OCI-LY3 (cell line): Measurements from ENCODE around the gene GUCD1.

ENCODE experiments used
- H2AFZ ChIP-seq: fragments of 200-600, 300-600 bp; shearing (Covaris generic); 2 replicates; pipeline ENCODE4 v1.6.0; 2014; ENCODE audit warnings: antibody characterized with exemption, low read depth, low read length
- H3K27ac ChIP-seq: fragments of 200-600, 300-600 bp; sonication (generic); 2 replicates; pipeline ENCODE4 v1.5.1; 2014; ENCODE audit warnings: mild to moderate bottlenecking, low read length, moderate library complexity, mixed read lengths
- H3K27me3 ChIP-seq: fragments of 200-600, 300-600 bp; sonication (generic); 2 replicates; pipeline ENCODE4 v1.6.1; 2014; ENCODE audit warnings: low read depth, low read length, mixed read lengths
- H3K36me3 ChIP-seq: fragments of 200-600, 300-600 bp; sonication (generic); replicated peaks from 2 replicates; pipeline ENCODE3; 2014; ENCODE audit warnings: low read depth, low read length, mixed read lengths
- H3K4me1 ChIP-seq: fragments of 300-600, 200-600 bp; sonication (generic); 2 replicates; pipeline ENCODE4 v1.6.1; 2014; ENCODE audit warnings: low read length, mixed read lengths
- H3K4me2 ChIP-seq: fragments of 200-600, 300-600 bp; sonication (generic); 2 replicates; pipeline ENCODE4 v1.6.1; 2014; ENCODE audit warnings: low read length, mixed read lengths
- H3K4me3 ChIP-seq: fragments of 300-600, 200-600 bp; sonication (generic); 2 replicates; pipeline ENCODE4 v1.5.1; 2014; ENCODE audit warnings: antibody characterized with exemption, mild to moderate bottlenecking, low read length, moderate library complexity
- H3K79me2 ChIP-seq: fragments of 300-600, 200-600 bp; shearing (Covaris generic); 2 replicates; pipeline ENCODE4 v1.6.1; 2014; ENCODE audit warnings: mild to moderate bottlenecking, low read length, mixed read lengths
- H3K9ac ChIP-seq: fragments of 300-600, 200-600 bp; shearing (Covaris generic); 2 replicates; pipeline ENCODE4 v1.6.0; 2014; ENCODE audit warnings: mild to moderate bottlenecking, low read length, moderate library complexity
- H3K9me3 ChIP-seq: fragments of 200-600, 300-600 bp; shearing (Covaris generic); 2 replicates; pipeline ENCODE4 v1.6.1; 2014; ENCODE audit warnings: low read length, mixed read lengths; ENCODE audit not compliant: insufficient read depth
- H4K20me1 ChIP-seq: fragments of 200-600, 300-600 bp; sonication (generic); 2 replicates; pipeline ENCODE4 v1.6.1; 2016; ENCODE audit warnings: low read length, mixed read lengths; ENCODE audit not compliant: insufficient read depth
- EZH2phosphoT487 ChIP-seq: fragments of 200-600 bp; shearing (Covaris generic); IDR thresholded peaks from 2 replicates; pipeline ENCODE4 v1.6.1; 2018; ENCODE audit warnings: antibody characterized with exemption, mixed run types, low read depth
- TF ChIP-seq, protein P1 (sequence below): fragments of 200-600, 300-600 bp; sonication (generic); IDR thresholded peaks from 2 replicates; pipeline ENCODE4 v1.5.1; 2014; ENCODE audit warnings: antibody characterized with exemption, low read length, low read depth

The GUCD1 gene

GRCh38 chr22:24576778-24577177 lies 21.8 kb upstream of the GUCD1 start:
- Histone ChIP-seq H3K4me2 (no peak overlapping the region), H3K79me2 (no peaks in the 10 kb centered on the region), H3K27me3 (no peaks in the 10 kb centered on the region), H4K20me1 (no peaks in the 10 kb centered on the region), H3K4me1 (no peaks in the 10 kb centered on the region), H2AFZ (no peak overlapping the region), H3K4me3 (no peak overlapping the region), H3K9ac (no peak overlapping the region), H3K27ac (no peak overlapping the region), H3K9me3 (no peaks in the 10 kb centered on the region), H3K36me3 (peaks cover 42% of the 10 kb centered on the region)
- TF ChIP-seq EZH2phosphoT487 = no peak
- TF ChIP-seq, protein P1, sequence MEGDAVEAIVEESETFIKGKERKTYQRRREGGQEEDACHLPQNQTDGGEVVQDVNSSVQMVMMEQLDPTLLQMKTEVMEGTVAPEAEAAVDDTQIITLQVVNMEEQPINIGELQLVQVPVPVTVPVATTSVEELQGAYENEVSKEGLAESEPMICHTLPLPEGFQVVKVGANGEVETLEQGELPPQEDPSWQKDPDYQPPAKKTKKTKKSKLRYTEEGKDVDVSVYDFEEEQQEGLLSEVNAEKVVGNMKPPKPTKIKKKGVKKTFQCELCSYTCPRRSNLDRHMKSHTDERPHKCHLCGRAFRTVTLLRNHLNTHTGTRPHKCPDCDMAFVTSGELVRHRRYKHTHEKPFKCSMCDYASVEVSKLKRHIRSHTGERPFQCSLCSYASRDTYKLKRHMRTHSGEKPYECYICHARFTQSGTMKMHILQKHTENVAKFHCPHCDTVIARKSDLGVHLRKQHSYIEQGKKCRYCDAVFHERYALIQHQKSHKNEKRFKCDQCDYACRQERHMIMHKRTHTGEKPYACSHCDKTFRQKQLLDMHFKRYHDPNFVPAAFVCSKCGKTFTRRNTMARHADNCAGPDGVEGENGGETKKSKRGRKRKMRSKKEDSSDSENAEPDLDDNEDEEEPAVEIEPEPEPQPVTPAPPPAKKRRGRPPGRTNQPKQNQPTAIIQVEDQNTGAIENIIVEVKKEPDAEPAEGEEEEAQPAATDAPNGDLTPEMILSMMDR = no peak

DNA sequence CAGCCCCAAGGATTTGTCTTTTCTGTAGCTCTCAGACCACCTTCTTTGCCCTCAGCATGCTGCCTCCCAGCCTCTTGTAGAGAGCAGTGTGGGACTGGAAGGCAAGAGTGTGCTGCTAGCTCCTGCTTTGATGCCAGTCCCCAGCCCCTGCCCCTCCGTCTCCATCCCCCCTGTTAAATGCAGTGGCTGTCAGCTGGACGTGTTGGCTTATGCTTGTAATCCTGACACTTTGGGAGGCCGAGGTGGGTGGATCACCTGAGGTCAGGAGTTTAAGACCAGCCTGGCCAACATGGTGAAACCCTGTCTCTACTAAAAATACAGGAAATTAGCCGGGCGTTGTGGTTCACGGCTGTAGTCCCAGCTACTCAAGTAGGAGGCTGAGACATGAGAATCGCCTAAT lies 16.3 kb upstream of the GUCD1 start:
- Histone ChIP-seq H2AFZ (no peak overlapping the region), H3K27me3 (no peaks in the 10 kb centered on the region), H3K79me2 (peaks cover 30% of the 10 kb centered on the region), H3K4me2 (no peak overlapping the region), H3K27ac (no peak overlapping the region), H3K36me3 (peaks cover 73% of the 10 kb centered on the region), H4K20me1 (peaks cover 10% of the 10 kb centered on the region), H3K9ac (no peak overlapping the region), H3K9me3 (no peaks in the 10 kb centered on the region), H3K4me1 (no peaks in the 10 kb centered on the region), H3K4me3 (no peak overlapping the region)
- TF ChIP-seq EZH2phosphoT487 = no peak
- TF ChIP-seq, protein P1 = no peak

DNA sequence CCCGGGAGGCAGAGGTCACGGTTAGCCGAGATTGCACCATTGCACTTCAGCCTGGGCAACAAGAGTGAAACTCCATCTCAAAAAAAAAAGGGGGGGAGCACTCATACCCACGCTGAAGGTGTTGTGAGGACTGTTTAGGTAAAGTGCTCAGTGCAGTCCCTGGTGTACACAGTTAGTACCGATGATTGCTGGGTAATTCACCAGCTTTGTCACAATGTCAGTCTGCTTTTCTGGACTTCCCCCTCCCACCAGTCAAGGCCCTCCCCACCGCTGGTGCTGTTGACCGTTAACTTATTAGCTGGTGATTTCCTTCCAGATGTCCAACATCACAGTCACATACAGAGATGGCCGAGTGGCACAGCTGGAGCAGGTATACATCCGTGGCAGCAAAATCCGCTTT lies 12.7 kb upstream of the GUCD1 start:
- H3K27me3 ChIP-seq = no peaks in the 10 kb centered on the region

DNA sequence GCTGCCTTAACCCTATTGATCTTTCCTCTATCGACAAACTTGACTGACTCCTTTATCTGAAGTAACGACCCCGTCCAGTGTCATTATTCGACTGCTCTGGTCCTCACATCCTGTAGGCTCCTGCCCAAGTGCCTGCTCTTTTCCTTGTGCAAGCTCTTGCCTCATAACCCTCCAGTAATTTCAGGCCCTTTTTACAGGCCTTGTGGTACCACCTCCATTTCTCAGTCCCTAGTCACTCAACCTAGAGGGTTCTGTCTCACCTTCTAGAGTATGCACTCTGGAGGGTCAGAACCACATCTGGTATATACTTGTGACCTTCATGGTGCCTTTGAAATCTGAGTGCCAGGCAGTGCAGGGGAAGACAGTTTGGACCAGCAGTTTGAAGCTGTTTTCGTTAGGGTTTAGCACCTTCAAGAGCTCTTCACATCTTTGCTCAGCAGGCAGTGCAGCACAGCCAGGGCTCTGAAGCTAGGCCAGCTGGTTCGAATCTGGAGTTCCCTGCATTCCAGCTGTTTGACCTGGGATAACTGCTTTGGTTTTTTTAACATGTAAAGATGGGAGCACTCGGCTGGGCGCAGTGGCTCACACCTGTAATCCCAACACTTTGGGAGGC lies 12.1 kb upstream of the GUCD1 start:
- TF ChIP-seq, protein P1 = no peak
- no peak for TF ChIP-seq EZH2phosphoT487
- H3K79me2 ChIP-seq = peaks cover 73% of the 10 kb centered on the region
- H3K36me3 ChIP-seq = peaks cover 67% of the 10 kb centered on the region

More for the DNA sequence above, 12.7 kb upstream of the GUCD1 start:
- Histone ChIP-seq H3K9ac (no peak overlapping the region), H2AFZ (no peak overlapping the region), H3K4me2 (no peak overlapping the region), H3K4me1 (no peaks in the 10 kb centered on the region), H4K20me1 (peaks cover 44% of the 10 kb centered on the region), H3K36me3 (peaks cover 68% of the 10 kb centered on the region), H3K9me3 (no peaks in the 10 kb centered on the region), H3K4me3 (no peak overlapping the region), H3K79me2 (peaks cover 66% of the 10 kb centered on the region), H3K27ac (no peak overlapping the region)
- TF ChIP-seq, protein P1 = no peak
- TF ChIP-seq EZH2phosphoT487 = no peak

More for the DNA sequence above, 12.1 kb upstream of the GUCD1 start:
- H3K4me2 ChIP-seq = no peak overlapping the region
- peaks cover 48% of the 10 kb centered on the region for H4K20me1 ChIP-seq
- no peaks in the 10 kb centered on the region for H3K9me3 ChIP-seq
- no peak overlapping the region for H3K27ac ChIP-seq
- no peak overlapping the region for H2AFZ ChIP-seq
- H3K4me1 ChIP-seq = no peaks in the 10 kb centered on the region
- H3K27me3 ChIP-seq = no peaks in the 10 kb centered on the region
- no peak overlapping the region for H3K9ac ChIP-seq
- no peak overlapping the region for H3K4me3 ChIP-seq
